Measurements from ENCODE around the gene RAD50.

DNA sequence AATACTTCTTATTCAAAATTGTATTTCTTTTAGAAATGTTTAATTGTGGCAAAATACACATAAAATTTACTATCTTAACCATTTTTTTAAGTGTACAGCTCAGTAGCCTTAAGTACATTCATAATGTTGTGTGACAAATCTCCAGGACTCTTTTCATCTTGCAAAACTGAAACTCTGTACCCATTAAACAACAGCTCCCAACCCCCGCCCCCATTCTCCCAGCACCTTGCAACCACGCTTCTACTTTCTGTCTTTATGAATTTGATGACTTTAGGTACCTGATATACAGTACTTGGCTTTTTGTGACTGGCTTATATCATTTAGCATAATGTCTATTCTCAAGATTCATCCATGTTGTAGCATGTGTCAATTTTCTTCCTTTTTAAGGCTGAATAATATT is 10.7 kb upstream of the RAD50 start:
- TF ChIP-seq, protein P1, sequence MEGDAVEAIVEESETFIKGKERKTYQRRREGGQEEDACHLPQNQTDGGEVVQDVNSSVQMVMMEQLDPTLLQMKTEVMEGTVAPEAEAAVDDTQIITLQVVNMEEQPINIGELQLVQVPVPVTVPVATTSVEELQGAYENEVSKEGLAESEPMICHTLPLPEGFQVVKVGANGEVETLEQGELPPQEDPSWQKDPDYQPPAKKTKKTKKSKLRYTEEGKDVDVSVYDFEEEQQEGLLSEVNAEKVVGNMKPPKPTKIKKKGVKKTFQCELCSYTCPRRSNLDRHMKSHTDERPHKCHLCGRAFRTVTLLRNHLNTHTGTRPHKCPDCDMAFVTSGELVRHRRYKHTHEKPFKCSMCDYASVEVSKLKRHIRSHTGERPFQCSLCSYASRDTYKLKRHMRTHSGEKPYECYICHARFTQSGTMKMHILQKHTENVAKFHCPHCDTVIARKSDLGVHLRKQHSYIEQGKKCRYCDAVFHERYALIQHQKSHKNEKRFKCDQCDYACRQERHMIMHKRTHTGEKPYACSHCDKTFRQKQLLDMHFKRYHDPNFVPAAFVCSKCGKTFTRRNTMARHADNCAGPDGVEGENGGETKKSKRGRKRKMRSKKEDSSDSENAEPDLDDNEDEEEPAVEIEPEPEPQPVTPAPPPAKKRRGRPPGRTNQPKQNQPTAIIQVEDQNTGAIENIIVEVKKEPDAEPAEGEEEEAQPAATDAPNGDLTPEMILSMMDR (IDR thresholded peaks at IDR 0.05; ENCODE audit: low read depth, low read length, poor library complexity, severe bottlenecking): no peak
- no peak for TF ChIP-seq EZH2phosphoT487 (IDR thresholded peaks at IDR 0.05; ENCODE audit: borderline replicate concordance, low read length)

All from DOHH2 (cell line).